Measurements from ENCODE around the gene STN1.

DNA sequence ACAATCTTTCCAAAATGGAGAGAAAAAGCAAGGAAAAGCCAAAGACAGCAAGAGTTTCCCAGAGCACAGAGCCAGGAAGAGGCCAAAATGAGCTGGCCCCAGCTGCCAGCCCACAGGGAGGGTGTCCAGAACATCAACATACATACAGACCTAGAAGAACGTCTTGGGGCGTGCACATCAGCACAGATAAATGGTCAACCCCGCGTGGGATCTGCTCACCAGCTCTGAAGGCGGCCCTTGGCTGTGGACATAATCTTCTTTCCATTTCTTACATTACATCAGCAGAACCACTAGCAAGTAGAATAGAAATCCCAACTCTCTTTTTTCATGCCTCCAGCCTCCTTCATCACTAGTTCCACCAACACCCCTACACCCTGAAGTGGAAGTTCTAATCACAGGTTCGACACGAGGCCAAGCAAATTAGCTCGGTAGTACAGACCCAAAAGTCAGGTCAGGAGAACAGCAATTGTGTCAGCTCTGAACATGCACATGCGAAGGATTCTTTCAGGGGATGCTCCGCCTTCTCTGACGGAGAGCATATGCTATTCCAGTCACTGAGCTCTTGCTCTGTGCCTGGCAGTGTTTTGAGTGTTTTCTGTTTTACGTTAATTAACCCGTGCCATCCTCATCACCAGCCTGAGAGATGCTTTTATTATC, 79.0 kb downstream of the STN1 start:
- TF ChIP-seq POLR2AphosphoS5 (IDR thresholded peaks at IDR 0.05; ENCODE audit: low read depth, low read length), result no peak
- TF ChIP-seq, protein P1, sequence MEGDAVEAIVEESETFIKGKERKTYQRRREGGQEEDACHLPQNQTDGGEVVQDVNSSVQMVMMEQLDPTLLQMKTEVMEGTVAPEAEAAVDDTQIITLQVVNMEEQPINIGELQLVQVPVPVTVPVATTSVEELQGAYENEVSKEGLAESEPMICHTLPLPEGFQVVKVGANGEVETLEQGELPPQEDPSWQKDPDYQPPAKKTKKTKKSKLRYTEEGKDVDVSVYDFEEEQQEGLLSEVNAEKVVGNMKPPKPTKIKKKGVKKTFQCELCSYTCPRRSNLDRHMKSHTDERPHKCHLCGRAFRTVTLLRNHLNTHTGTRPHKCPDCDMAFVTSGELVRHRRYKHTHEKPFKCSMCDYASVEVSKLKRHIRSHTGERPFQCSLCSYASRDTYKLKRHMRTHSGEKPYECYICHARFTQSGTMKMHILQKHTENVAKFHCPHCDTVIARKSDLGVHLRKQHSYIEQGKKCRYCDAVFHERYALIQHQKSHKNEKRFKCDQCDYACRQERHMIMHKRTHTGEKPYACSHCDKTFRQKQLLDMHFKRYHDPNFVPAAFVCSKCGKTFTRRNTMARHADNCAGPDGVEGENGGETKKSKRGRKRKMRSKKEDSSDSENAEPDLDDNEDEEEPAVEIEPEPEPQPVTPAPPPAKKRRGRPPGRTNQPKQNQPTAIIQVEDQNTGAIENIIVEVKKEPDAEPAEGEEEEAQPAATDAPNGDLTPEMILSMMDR (IDR thresholded peaks at IDR 0.05; ENCODE audit: control extremely low read depth in 1 of 3, insufficient read depth in 1 of 3, low read depth in 1 of 3, low read length in 3 of 3), result no peak
- TF ChIP-seq POLR2A (IDR thresholded peaks at IDR 0.05; ENCODE audit: control extremely low read depth in 1 of 2, low read depth in 2 of 2, low read length in 2 of 2), result no peak
- TF ChIP-seq ZNF274 (IDR thresholded peaks at IDR 0.05; ENCODE audit: borderline replicate concordance, extremely low read depth, low read length), result no peak
- no peak for TF ChIP-seq RAD21 (IDR thresholded peaks at IDR 0.05 in 1 of 2, conservative IDR thresholded peaks at IDR 0.05 in 1 of 2; ENCODE audit: low read depth in 2 of 2, low read length in 2 of 2)
- TF ChIP-seq EZH2 (IDR thresholded peaks at IDR 0.05; ENCODE audit: low read depth, low read length, severe bottlenecking), result no peak
- no peak for TF ChIP-seq SIN3A (conservative IDR thresholded peaks at IDR 0.05 in 1 of 2, IDR thresholded peaks at IDR 0.05 in 1 of 2; ENCODE audit: low read depth in 1 of 2, low read length in 2 of 2)
- TF ChIP-seq FOSL1 (IDR thresholded peaks at IDR 0.05; ENCODE audit: insufficient read depth, low read depth, low read length), result no peak
- TF ChIP-seq NANOG (IDR thresholded peaks at IDR 0.05; ENCODE audit: insufficient read depth, low read depth, low read length, poor library complexity, severe bottlenecking), result no peak
- TF ChIP-seq CHD1 (IDR thresholded peaks at IDR 0.05; ENCODE audit: low read depth, low read length), result no peak

Data from H1 (cell line).